Liver (tissue), 3 donors: ENCODE results near the gene MYOC.

Experiments used
- CTCF ChIP-seq: fragments of 150-350 bp; IDR thresholded peaks from 2 replicates; pipeline ENCODE4 v1.5.1; 2017; ENCODE audit warnings: improper control_type of control experiment, low read depth, low read length; ENCODE audit not compliant: missing input control
- REST ChIP-seq: IDR thresholded peaks from 2 replicates; pipeline ENCODE4 v1.6.1; 2016; ENCODE audit warnings: antibody characterized with exemption, mild to moderate bottlenecking
- TF ChIP-seq, protein P1 (sequence below): IDR thresholded peaks from 2 replicates; pipeline ENCODE4 v1.6.1; 2016; ENCODE audit warnings: antibody characterized with exemption
- TF ChIP-seq, protein P2 (sequence below): IDR thresholded peaks from 2 replicates; pipeline ENCODE4 v1.6.1; 2016; ENCODE audit warnings: antibody characterized with exemption
- TF ChIP-seq, protein P3 (sequence below): IDR thresholded peaks from 2 replicates; pipeline ENCODE4 v1.6.1; 2016; ENCODE audit warnings: antibody characterized with exemption
- donor health status: healthy.
- donor health status: healthy.

GRCh38 chr1:171628225-171628624 is 24.3 kb downstream of the MYOC start:
- no peak for TF ChIP-seq CTCF
- TF ChIP-seq, protein P1, sequence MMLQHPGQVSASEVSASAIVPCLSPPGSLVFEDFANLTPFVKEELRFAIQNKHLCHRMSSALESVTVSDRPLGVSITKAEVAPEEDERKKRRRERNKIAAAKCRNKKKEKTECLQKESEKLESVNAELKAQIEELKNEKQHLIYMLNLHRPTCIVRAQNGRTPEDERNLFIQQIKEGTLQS = no peak
- no peak for TF ChIP-seq REST
- TF ChIP-seq, protein P2, sequence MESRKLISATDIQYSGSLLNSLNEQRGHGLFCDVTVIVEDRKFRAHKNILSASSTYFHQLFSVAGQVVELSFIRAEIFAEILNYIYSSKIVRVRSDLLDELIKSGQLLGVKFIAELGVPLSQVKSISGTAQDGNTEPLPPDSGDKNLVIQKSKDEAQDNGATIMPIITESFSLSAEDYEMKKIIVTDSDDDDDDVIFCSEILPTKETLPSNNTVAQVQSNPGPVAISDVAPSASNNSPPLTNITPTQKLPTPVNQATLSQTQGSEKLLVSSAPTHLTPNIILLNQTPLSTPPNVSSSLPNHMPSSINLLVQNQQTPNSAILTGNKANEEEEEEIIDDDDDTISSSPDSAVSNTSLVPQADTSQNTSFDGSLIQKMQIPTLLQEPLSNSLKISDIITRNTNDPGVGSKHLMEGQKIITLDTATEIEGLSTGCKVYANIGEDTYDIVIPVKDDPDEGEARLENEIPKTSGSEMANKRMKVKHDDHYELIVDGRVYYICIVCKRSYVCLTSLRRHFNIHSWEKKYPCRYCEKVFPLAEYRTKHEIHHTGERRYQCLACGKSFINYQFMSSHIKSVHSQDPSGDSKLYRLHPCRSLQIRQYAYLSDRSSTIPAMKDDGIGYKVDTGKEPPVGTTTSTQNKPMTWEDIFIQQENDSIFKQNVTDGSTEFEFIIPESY = no peak
- TF ChIP-seq, protein P3, sequence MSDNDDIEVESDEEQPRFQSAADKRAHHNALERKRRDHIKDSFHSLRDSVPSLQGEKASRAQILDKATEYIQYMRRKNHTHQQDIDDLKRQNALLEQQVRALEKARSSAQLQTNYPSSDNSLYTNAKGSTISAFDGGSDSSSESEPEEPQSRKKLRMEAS = no peak
